Endothelial cell of umbilical vein (primary cell): ENCODE measurements around the gene FSTL4.

Source experiments
- CTCF ChIP-seq, 2 donors: IDR thresholded peaks; 1 replicate in 1 of 2; 2 replicates in 1 of 2; pipeline ENCODE4 v1.5.1; 2011; ENCODE audit warnings: low read length in 2 of 2, mild to moderate bottlenecking in 2 of 2, moderate library complexity in 2 of 2, control low read depth in 1 of 2, inconsistent platforms in 1 of 2, low read depth in 1 of 2; ENCODE audit not compliant: insufficient read depth in 1 of 2; ENCODE audit errors: extremely low read depth in 1 of 2
- EZH2 ChIP-seq: IDR thresholded peaks from 2 replicates; pipeline ENCODE4 v1.6.1; 2012; ENCODE audit warnings: borderline replicate concordance, low read depth, mild to moderate bottlenecking, moderate library complexity, low read length, inconsistent platforms; ENCODE audit not compliant: severe bottlenecking
- POLR2A ChIP-seq: IDR thresholded peaks from 2 replicates; pipeline ENCODE4 v1.6.1; 2012; ENCODE audit warnings: low read depth, mild to moderate bottlenecking, control low read depth, low read length
- TF ChIP-seq, protein P1 (sequence below): IDR thresholded peaks from 2 replicates; pipeline ENCODE4 v1.6.1; 2011; ENCODE audit not compliant: insufficient read depth, insufficient read length

- no peak for TF ChIP-seq CTCF (IDR thresholded peaks at IDR 0.05; ENCODE audit: extremely low read depth in 1 of 2, insufficient read depth in 1 of 2, low read depth in 1 of 2, low read length in 2 of 2)
- TF ChIP-seq, protein P1, sequence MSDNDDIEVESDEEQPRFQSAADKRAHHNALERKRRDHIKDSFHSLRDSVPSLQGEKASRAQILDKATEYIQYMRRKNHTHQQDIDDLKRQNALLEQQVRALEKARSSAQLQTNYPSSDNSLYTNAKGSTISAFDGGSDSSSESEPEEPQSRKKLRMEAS, result no peak
- TF ChIP-seq EZH2, result no peak
- TF ChIP-seq POLR2A, result no peak
These were observed 31.9 kb upstream of the FSTL4 start for GRCh38 chr5:133644000-133644865.
